ENCODE results near the gene AKT1.

GRCh38 chr14:104845033-104845666 is 49.6 kb upstream of the AKT1 start:
- TF ChIP-seq CTCF (IDR thresholded peaks at IDR 0.05; ENCODE audit: low read length), result no peak
- TF ChIP-seq EZH2 (optimal IDR thresholded peaks at IDR 0.05; ENCODE audit: low read depth, low read length), result no peak
